HEK293 (cell line): ENCODE results near the gene TMEM11.

Experiments used
- CTCF ChIA-PET: fragments of 350-600 bp; formaldehyde crosslinking; extraction: SDS; loops from one replicate; lab custom pipeline; 2021; ENCODE audit warnings: antibody characterized with exemption; lab: Yijun Ruan, JAX
- POLR2A ChIA-PET: fragments of 300-600 bp; formaldehyde crosslinking; extraction: SDS; loops from one replicate; lab custom pipeline; 2020; ENCODE audit warnings: antibody characterized with exemption, inconsistent platforms; lab: Yijun Ruan, JAX
- H3K27ac ChIP-seq: fragments of 200-500 bp; sonication (Bioruptor generic); 2 replicates; pipeline ENCODE4 v1.5.1; 2014; ENCODE audit warnings: low read depth, low read length, control low read depth, inconsistent platforms; ENCODE audit errors: extremely low read depth
- H3K36me3 ChIP-seq, 2 experiments: fragments of 200-500 bp in 1 of 2; sonication (Bioruptor generic) in 1 of 2; 1 replicate in 1 of 2; 2 replicates in 1 of 2; pipeline ENCODE4 v1.5.1; 2014 to 2017; ENCODE audit warnings: inconsistent platforms in 2 of 2, low read length in 2 of 2; ENCODE audit not compliant: control insufficient read depth in 2 of 2, insufficient read depth in 1 of 2
- H3K4me1 ChIP-seq: fragments of 200-500 bp; sonication (Bioruptor generic); 2 replicates; pipeline ENCODE4 v1.5.1; 2014; ENCODE audit warnings: mild to moderate bottlenecking, low read length, inconsistent platforms; ENCODE audit not compliant: control insufficient read depth, insufficient read depth
- H3K4me3 ChIP-seq: 2 replicates; pipeline ENCODE4 v1.5.1; 2011; ENCODE audit warnings: low read depth, mild to moderate bottlenecking, control low read depth, low read length, moderate library complexity
- H3K9me3 ChIP-seq: fragments of 200-500 bp; sonication (Bioruptor generic); 2 replicates; pipeline ENCODE4 v1.5.1; 2014; ENCODE audit warnings: low read depth, low read length, inconsistent platforms; ENCODE audit not compliant: control insufficient read depth, insufficient read depth
- CTCF ChIP-seq: fragments of 450-650 bp; formaldehyde crosslinking; IDR thresholded peaks from 2 replicates; pipeline ENCODE4 v1.5.1; 2016; ENCODE audit warnings: missing biosample characterization, missing genetic modification characterization
- ELK4 ChIP-seq: IDR thresholded peaks from 2 replicates; pipeline ENCODE4 v1.6.1; 2011; ENCODE audit warnings: mild to moderate bottlenecking, low read depth, low read length, borderline replicate concordance
- FEZF1 ChIP-seq: fragments of 450-650 bp; formaldehyde crosslinking; IDR thresholded peaks from 2 replicates; pipeline ENCODE4 v1.5.1; 2016; ENCODE audit warnings: missing biosample characterization, missing genetic modification characterization
- HOXC10 ChIP-seq: sonication (generic); formaldehyde crosslinking; IDR thresholded peaks from 2 replicates; pipeline ENCODE4 v1.8.1; 2023; ENCODE audit warnings: mild to moderate bottlenecking, missing genetic modification reagents
- KLF10 ChIP-seq: fragments of 450-650 bp; IDR thresholded peaks from 2 replicates; pipeline ENCODE4 v1.5.1; 2018; ENCODE audit warnings: missing biosample characterization, mild to moderate bottlenecking, missing genetic modification characterization
- KLF9 ChIP-seq: fragments of 450-650 bp; formaldehyde crosslinking; IDR thresholded peaks from 2 replicates; pipeline ENCODE4 v1.5.1; 2016; ENCODE audit warnings: missing biosample characterization, missing genetic modification characterization, low read depth
- PATZ1 ChIP-seq: fragments of 450-650 bp; formaldehyde crosslinking; IDR thresholded peaks from 2 replicates; pipeline ENCODE4 v1.5.1; 2016; ENCODE audit warnings: missing biosample characterization, missing genetic modification characterization
- REPIN1 ChIP-seq: fragments of 450-650 bp; formaldehyde crosslinking; IDR thresholded peaks from 2 replicates; pipeline ENCODE4 v1.5.1; 2017; ENCODE audit warnings: missing biosample characterization, missing genetic modification characterization, low read depth
- SCRT1 ChIP-seq: fragments of 450-650 bp; formaldehyde crosslinking; IDR thresholded peaks from 2 replicates; pipeline ENCODE4 v1.5.1; 2016; ENCODE audit warnings: missing biosample characterization, missing genetic modification characterization, borderline replicate concordance
- ZBTB49 ChIP-seq: fragments of 450-650 bp; formaldehyde crosslinking; IDR thresholded peaks from 2 replicates; pipeline ENCODE4 v1.5.1; 2016; ENCODE audit warnings: missing biosample characterization, missing genetic modification characterization, low read depth
- ZNF174 ChIP-seq: fragments of 450-650 bp; formaldehyde crosslinking; IDR thresholded peaks from 2 replicates; pipeline ENCODE4 v1.5.0; 2017; ENCODE audit warnings: missing biosample characterization, mild to moderate bottlenecking, missing genetic modification characterization
- ZNF175 ChIP-seq: fragments of 450-650 bp; formaldehyde crosslinking; IDR thresholded peaks from 2 replicates; pipeline ENCODE4 v1.5.1; 2016; ENCODE audit warnings: missing biosample characterization, missing genetic modification characterization
- ZNF221 ChIP-seq: fragments of 450-650 bp; formaldehyde crosslinking; IDR thresholded peaks from 2 replicates; pipeline ENCODE4 v1.5.1; 2017; ENCODE audit warnings: missing biosample characterization, missing genetic modification characterization, borderline replicate concordance
- ZNF311 ChIP-seq: fragments of 450-650 bp; formaldehyde crosslinking; IDR thresholded peaks from 2 replicates; pipeline ENCODE4 v1.5.1; 2017; ENCODE audit warnings: missing biosample characterization, missing genetic modification characterization, borderline replicate concordance
- ZNF362 ChIP-seq: fragments of 450-650 bp; formaldehyde crosslinking; IDR thresholded peaks from 2 replicates; pipeline ENCODE4 v1.5.1; 2016; ENCODE audit warnings: missing biosample characterization, missing genetic modification characterization
- ZNF600 ChIP-seq: fragments of 450-650 bp; formaldehyde crosslinking; IDR thresholded peaks from 2 replicates; pipeline ENCODE4 v1.5.1; 2016; ENCODE audit warnings: missing biosample characterization, missing genetic modification characterization
- ZNF664 ChIP-seq: fragments of 450-650 bp; formaldehyde crosslinking; IDR thresholded peaks from 2 replicates; pipeline ENCODE4 v1.5.1; 2016; ENCODE audit warnings: missing biosample characterization, missing genetic modification characterization
- ZNF704 ChIP-seq: fragments of 450-650 bp; formaldehyde crosslinking; IDR thresholded peaks from 2 replicates; pipeline ENCODE4 v1.5.1; 2016; ENCODE audit warnings: missing biosample characterization, missing genetic modification characterization
- ZSCAN18 ChIP-seq: fragments of 450-650 bp; formaldehyde crosslinking; IDR thresholded peaks from 2 replicates; pipeline ENCODE4 v1.5.1; 2016; ENCODE audit warnings: missing biosample characterization, missing genetic modification characterization

The TMEM11 gene

GRCh38 chr17:21249920-21250703 lies 36.2 kb upstream of the TMEM11 start:
- Histone ChIP-seq H3K4me1 (0 out of 2 replicates have a peak, but pooled peaks cover 2% of the 10 kb centered on the region), H3K36me3 (peaks cover 0 to 4% of the 10 kb centered on the region in 2 experiments; a peak in 2 of 3 replicates), H3K4me3 (no peak overlapping the region), H3K27ac (no peak overlapping the region), H3K9me3 (no peaks in the 10 kb centered on the region)
- no peak for TF ChIP-seq KLF9 (tag by site-specific recombination)
- peak; percentile 43; the same call in 1 of the 2 replicates for TF ChIP-seq ZNF600 (tag by site-specific recombination)
- no peak for TF ChIP-seq ZNF175 (tag by site-specific recombination)
- no peak for TF ChIP-seq KLF10 (tag by site-specific recombination)
- TF ChIP-seq SCRT1 (tag by site-specific recombination): no peak
- 0 out of 2 replicates have a peak, but pooled peaks have one; percentile 24 for TF ChIP-seq CTCF (tag by site-specific recombination)
- no peak for TF ChIP-seq ZNF362 (tag by site-specific recombination)
- TF ChIP-seq ZNF664 (tag by site-specific recombination): peak; percentile 61; the same call in 1 of the 2 replicates
- no peak for TF ChIP-seq REPIN1 (tag by site-specific recombination)
- POLR2A ChIA-PET: interaction anchor here (0.8 to 1.3 kb wide), 3 partner anchors 9 to 207 kb away, joined by 3 to 4 read pairs (median 3); no protein-coding TSS in a partner anchor
- CTCF ChIA-PET: interaction anchor here (0.7 to 1.3 kb wide), 5 partner anchors 9 to 262 kb away, joined by 3 to 4 read pairs (median 3); no protein-coding TSS in a partner anchor

- POLR2A ChIA-PET: interaction anchor here (0.6 to 1.3 kb wide), 4 partner anchors 8 to 206 kb away, joined by 3 to 4 read pairs (median 3); no protein-coding TSS in a partner anchor
- H3K27ac ChIP-seq: no peak overlapping the region
- 0 out of 2 replicates have a peak, but pooled peaks cover 2% of the 10 kb centered on the region for H3K4me1 ChIP-seq
- CTCF ChIA-PET: interaction anchor here (0.6 to 1.3 kb wide), 6 partner anchors 8 to 263 kb away, joined by 3 to 7 read pairs (median 4); no protein-coding TSS in a partner anchor
- H3K9me3 ChIP-seq: no peaks in the 10 kb centered on the region
- H3K36me3 ChIP-seq: peaks cover 0 to 4% of the 10 kb centered on the region in 2 experiments; a peak in 2 of 3 replicates
- no peak overlapping the region for H3K4me3 ChIP-seq
- no peak for TF ChIP-seq ZNF221 (tag by site-specific recombination)
- no peak for TF ChIP-seq ZNF174 (tag by site-specific recombination)
- TF ChIP-seq ZSCAN18 (tag by site-specific recombination): no peak
- no peak for TF ChIP-seq PATZ1
- no peak for TF ChIP-seq ZBTB49 (tag by site-specific recombination)
- TF ChIP-seq ZNF664 (tag by site-specific recombination): no peak
- TF ChIP-seq ELK4: no peak
- TF ChIP-seq FEZF1: no peak
- TF ChIP-seq ZNF704 (tag by site-specific recombination): no peak
- no peak for TF ChIP-seq REPIN1 (tag by site-specific recombination)
- no peak for TF ChIP-seq ZNF311 (tag by site-specific recombination)
- TF ChIP-seq HOXC10 (CRISPR knock-in tag): no peak
Measured at GRCh38 chr17:21249086-21249795, 35.3 kb upstream of the TMEM11 start.
